GM21786 (cell line): Measurements from ENCODE around the gene CYB5B.

ENCODE experiments used
- ATAC-seq: cut with Tn5 transposase; IDR thresholded peaks from one replicate; pipeline ENCODE4 v1.9.1; 2021; ENCODE audit not compliant: unreplicated experiment

Gene CYB5B

DNA sequence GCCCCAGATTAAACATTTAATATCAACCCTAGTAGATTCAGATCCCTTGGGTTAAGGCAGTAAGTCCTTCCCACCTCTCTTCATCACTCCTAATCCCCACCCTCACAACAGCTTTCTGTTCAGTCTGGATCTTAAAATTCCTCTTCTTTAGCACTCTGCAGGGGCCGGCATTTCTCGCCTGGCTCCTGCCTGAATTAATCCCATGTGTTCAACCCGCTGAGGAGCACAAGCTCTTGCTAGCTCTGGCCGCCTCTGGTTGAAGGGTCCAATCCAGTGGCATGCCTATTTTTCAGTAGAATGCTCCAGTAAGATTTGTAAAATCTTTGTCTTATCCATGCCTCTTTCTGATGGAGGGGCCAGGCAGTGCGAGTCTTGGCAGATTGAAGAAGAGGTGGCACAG is 59.2 kb downstream of the CYB5B start:
- ATAC-seq = no peak

- no peak for ATAC-seq
Measured at GRCh38 chr16:69485361-69485760, 60.9 kb downstream of the CYB5B start.

- no peak for ATAC-seq
Measured at GRCh38 chr16:69485816-69486215, 61.4 kb downstream of the CYB5B start.

GRCh38 chr16:69486272-69486671 is 61.9 kb downstream of the CYB5B start:
- no peak for ATAC-seq

DNA sequence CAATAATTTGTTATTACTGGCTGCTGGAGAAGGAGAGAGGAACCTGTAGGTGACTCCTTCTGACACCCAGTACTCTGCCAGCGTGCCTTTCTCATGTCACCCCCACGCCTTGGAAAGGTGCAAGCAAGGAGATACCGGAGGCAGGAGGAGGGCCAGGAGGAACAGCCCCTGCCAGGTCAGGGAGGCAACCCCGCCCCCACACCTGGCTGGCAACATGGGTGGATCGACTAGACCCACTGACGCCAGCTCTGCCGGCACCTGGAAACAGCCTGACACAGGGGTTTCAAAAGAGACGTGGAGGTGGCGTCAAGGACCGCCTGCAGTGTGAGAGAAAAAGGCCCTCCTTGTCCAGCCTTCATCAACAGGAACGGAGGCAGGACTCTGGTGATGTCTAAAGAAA is 62.3 kb downstream of the CYB5B start:
- no peak for ATAC-seq

GRCh38 chr16:69490707-69491324 is 66.4 kb downstream of the CYB5B start:
- no peak for ATAC-seq

DNA sequence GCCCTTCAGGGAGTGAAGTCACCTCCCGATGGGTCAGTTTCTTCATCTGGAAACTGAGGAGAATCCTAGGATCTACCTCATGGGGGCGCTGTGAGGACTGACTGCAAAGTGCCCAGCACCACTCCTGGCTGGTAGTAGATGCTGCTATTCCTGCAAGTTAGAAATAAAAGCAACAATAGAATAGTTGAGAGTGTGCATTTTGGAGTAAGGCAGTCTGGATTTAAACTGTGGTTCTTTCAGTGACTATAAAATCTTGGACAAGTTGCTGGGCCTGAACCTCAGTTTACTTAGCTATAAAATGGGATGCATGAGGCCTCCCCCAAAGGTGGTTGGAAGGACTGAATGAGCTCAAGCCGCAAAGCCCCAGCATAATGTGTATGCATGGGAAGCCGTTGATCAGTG is 70.6 kb downstream of the CYB5B start:
- ATAC-seq = no peak

DNA sequence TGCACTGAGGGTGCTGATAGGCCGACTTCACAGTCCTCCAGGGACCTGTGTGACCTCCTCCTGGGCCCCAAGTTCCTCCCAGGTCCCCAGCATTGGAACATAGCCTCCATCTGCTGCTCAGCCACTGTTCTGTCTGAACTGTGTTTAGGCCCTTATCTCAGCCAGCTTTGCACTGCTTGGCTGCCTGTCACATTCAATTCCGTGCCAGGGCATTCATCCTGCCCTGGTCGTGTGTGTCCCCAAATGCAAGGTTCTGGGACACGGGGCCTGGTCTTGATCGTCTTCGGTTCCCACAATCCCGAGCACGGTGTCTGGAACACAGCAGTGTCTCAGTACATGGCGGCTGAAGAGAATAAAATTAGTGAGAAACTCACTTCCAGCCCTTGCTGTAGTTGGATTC is 71.4 kb downstream of the CYB5B start:
- ATAC-seq = no peak

- no peak for ATAC-seq
Measured at GRCh38 chr16:69496376-69496775, 72.0 kb downstream of the CYB5B start.

DNA sequence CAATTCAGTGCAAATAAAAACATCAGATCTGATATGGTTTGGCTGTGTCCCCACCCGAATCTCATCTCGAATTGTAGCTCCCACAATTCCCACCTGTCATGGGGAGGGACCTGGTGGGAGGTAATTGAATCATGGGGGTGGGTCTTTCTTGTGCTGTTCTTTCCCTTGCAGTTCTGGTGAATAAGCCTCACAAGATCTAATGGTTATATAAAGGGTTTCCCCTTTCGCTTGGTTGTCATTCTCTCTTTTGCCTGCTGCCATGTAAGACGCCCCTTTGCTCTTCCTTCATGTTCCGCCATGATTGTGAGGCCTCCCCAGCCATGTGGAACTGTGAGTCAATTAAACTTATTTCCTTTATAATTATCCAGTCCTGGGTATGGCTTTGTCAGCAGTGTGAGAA is 72.5 kb downstream of the CYB5B start:
- ATAC-seq = no peak

DNA sequence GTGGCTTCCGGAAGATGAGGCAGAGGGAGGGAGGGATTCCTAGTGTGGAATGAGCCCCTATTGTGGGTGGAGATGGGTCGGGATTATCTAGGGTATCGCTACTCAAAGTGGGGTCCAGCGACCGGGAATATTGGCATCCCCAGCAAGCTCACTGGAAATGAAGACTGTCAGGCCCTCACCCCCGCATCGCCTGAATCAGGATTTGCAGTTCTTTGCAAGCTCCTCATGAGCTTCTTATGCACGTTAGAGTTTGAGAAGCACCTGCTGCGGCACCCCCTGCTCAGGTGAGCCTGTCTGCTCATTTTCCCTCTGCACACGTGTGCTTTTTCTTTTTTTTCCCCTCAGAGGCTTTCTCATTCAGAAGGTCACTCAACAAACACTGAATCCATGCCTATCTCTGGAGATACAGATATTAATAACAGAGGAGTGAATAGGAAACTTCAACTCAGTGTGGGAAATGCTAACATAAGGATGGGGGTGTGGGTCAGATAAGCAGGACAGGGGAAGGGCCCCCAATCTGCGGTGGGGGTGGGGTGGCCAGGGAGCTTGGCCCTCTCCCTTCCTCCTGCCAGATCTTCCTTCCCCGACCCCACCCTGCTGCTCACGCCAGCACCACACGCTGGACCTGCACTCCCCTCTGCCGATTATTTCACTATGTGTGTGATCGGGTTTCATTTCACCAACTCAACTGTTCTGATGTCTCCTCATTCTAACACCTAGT is 73.6 kb downstream of the CYB5B start:
- ATAC-seq = no peak

GRCh38 chr16:69498926-69499325 is 74.5 kb downstream of the CYB5B start:
- ATAC-seq = no peak

- no peak for ATAC-seq
Measured at GRCh38 chr16:69499541-69500230, 75.3 kb downstream of the CYB5B start.

DNA sequence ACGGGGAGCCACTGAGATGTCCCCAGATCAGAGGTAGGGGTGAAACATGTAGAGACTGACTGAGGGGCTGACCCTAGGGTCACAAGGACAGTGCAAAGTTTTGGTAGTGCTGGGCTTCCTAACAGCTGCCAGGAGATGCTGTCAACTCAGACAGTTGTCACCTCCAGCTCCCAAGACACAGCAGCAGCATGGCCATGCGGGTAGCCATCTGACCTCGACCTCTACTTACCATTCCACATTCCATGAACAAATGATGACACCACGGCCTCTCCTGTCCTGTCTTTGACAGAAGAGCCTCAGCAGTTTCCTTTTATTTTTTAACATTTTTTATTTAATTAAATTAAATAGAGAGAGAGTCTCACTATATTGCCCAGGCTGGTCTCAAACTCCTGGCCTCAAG is 76.1 kb downstream of the CYB5B start:
- ATAC-seq = no peak

GRCh38 chr16:69501956-69502745 is 77.7 kb downstream of the CYB5B start:
- ATAC-seq = no peak

DNA sequence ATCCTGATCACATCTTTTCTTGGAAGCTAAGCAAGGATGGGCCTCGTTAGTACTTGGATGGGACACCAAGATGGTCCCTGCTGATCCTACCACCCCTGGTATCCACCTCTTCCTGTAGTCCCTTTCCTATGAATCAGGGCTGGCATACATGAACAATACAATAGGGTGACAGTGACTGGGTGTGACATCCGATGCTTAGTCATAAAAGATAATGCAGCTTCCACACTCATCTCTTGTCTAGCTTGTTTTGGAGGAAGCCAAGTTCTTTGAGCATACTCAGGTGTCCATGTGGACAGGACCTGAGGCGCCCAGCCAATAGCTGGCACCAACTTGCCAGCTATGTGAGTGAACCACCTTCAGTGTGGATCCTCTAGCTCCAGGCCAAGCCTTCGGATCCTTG is 78.8 kb downstream of the CYB5B start:
- ATAC-seq = no peak

- ATAC-seq = no peak
Measured at GRCh38 chr16:69508033-69508755, 83.8 kb downstream of the CYB5B start.

DNA sequence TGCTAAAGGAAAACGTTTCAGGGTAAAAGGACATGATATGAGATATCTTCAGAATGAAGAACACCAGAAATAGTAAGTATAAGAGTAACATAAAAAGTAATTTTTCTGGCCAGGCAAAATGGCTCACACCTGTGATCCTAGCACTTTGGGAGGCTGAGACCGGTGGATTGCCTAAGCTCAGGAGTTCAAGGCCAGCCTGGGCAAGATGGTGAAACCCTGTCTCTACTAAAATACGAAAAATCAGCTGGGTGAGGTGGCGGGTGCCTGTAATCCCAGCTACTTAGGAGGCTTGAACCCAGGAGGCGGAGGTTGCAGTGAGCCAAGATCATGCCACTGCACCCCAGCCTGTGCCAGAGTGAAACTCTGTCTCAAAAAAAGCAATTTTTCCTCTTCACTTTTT is 84.7 kb downstream of the CYB5B start:
- no peak for ATAC-seq

DNA sequence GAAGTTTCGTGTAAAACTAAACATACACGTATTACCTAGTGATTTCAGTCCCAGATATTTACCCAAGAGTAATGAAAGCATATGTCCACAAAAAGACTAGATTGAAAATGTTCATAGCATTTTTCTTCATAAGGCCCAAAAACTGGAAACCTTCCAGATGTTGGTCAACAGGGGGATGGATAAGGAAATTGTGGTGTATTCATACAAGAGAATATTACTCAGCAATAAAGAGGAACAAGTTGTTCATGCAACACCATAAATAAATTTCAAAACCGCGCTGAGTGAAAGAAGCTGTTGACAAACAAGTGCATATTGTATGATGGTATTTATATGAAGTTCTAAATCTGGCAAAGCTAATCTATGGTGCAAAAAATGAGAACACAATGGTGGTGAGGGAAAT is 87.2 kb downstream of the CYB5B start:
- no peak for ATAC-seq

DNA sequence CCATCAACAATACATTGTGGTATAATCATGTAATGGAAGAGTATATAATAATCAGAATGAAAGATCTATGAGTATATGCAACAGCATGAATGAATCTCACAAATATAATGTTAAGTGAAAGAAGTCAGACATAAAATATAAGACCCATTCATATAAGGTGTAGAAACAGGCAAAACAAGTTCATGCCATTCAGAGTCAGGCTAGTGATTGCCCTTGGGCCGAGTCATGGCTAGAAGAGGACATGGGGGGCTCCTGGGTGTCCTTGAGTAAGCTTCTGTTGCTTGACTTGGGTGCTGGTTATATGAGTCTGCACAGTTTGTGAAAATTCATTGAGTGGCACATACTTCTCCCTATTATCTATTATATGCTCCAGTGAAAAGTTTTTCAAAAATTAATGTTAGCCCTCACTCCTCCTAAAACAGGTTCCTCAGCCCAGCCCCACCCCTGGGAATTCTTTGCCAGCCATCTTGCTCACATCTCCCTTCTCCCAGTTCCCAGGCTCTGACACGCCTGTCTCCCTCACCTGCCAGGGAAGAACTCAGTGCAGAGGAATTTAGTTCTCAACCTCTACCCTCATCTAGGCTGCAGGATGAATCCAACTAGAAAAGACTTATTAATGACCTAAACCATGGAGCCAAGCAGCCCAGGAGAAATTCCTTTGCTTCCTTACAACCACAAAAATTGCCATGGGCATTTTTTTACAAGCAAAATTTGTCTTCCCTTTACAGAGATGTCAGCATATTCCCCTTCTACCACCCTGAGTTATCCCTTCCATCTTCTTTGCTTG is 89.0 kb downstream of the CYB5B start:
- ATAC-seq = no peak
